Breast epithelium (tissue), 4 donors: ENCODE results near the gene PPP1R1B. TPM values are rescaled to one million over a fixed set of nuclear protein-coding genes. Genes with fewer than 3 reads are reported as not detected.

Source experiments
- DNase-seq, 2 donors: peaks; one replicate each; pipeline ENCODE4 v3.0.0-alpha.2; 2019; ENCODE audit warnings: low spot score in 2 of 2
- H3K27ac ChIP-seq, 2 donors: fragments of 200-600 bp; sonication (generic) in 1 of 2; one replicate each; pipeline ENCODE4 v1.5.1; 2016 to 2019; ENCODE audit warnings: mild to moderate bottlenecking in 1 of 2
- H3K27me3 ChIP-seq, 2 donors: fragments of 200-600 bp; sonication (generic) in 1 of 2; one replicate each; pipeline versions ENCODE4 v1.5.1 to v1.6.0; 2017 to 2019; ENCODE audit warnings: control low read depth in 1 of 2, mild to moderate bottlenecking in 1 of 2
- H3K36me3 ChIP-seq: fragments of 200-600 bp; one replicate; pipeline ENCODE4 v1.5.1; 2019
- H3K4me1 ChIP-seq, 2 donors: fragments of 200-600 bp; sonication (generic); one replicate each; pipeline ENCODE4 v1.5.1; 2016 to 2019; ENCODE audit warnings: control low read depth in 1 of 2
- H3K4me3 ChIP-seq, 3 donors: fragments of 200-600 bp; sonication (generic); 1 replicate in 2 of 3; 2 replicates in 1 of 3; pipeline ENCODE4 v1.5.1; 2016 to 2019; ENCODE audit warnings: mild to moderate bottlenecking in 3 of 3, moderate library complexity in 2 of 3
- H3K9me3 ChIP-seq, 2 donors: fragments of 200-600 bp; sonication (generic) in 1 of 2; one replicate each; pipeline ENCODE4 v1.5.1; 2016 to 2019; ENCODE audit warnings: control low read depth in 1 of 2
- POLR2A ChIP-seq: fragments of 450-650 bp; IDR thresholded peaks from one replicate; pipeline ENCODE4 v1.6.1; 2016; ENCODE audit warnings: antibody characterized with exemption, mild to moderate bottlenecking, moderate library complexity
- POLR2AphosphoS5 ChIP-seq, 3 donors: sonication (generic); formaldehyde crosslinking; IDR thresholded peaks; one replicate each; pipeline ENCODE4 v1.6.1; 2017; ENCODE audit warnings: antibody characterized with exemption in 3 of 3
- intact Hi-C: fragments of 100-400 bp; cut with DNase I; formaldehyde crosslinking; loops from one replicate; pipeline ENCODE4 v1.15.1; 2023; ENCODE audit warnings: low total_unique reads
- total RNA-seq, 3 donors: library from RNA; depleted of rRNA; stranded (reverse); fragments of >200 nt; gene quantifications; one replicate each; pipeline ENCODE4 v1.1.0, GENCODE V29; 2016
- TF ChIP-seq, protein P1 (sequence below), 3 donors: fragments of 450-650 bp; IDR thresholded peaks; one replicate each; pipeline ENCODE4 v1.5.1; 2016 to 2017; ENCODE audit warnings: antibody characterized with exemption in 3 of 3, mild to moderate bottlenecking in 3 of 3, moderate library complexity in 3 of 3

The PPP1R1B gene
- total RNA-seq, 3 donors from 2014 or later: 22.6 to 71.3 (median 67.5) TPM

DNA sequence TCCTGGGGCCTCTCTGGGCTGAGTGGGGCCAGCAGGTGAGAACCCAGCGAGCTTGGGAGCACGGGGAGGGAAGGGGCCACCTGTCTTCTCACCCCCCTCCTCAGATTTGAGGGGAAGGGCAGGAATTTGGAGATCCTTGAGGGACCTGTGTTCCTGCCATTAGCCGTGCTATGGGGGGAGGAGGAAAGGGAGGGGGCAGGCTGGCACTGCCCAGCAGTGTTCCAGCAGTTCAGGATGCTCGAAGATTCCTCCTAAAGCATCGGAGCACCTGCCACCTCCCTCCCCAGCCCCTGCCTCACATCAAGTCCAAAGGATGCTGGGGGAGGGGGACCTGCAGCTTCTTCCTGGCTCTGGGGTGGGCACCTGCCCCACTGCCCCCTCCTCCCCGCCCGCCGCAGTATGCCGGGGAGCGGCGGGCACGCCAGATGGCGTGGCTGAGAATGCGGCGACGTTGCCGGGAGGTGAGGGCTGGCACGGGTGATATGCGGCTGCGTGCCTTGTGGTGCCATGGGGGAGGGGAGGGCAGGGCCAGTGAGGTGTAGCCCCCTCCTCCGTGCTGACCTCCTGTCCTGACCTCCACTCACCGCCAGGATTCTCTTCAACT, 14.4 kb upstream of the PPP1R1B start:
- Histone ChIP-seq H3K27me3 (peaks cover 6 to 29% of the 10 kb centered on the region in 2 donors), H3K9me3 (no peaks in the 10 kb centered on the region), H3K36me3 (no peaks in the 10 kb centered on the region), H3K27ac (no peak overlapping the region), H3K4me1 (peaks cover 0 to 1% of the 10 kb centered on the region in 2 donors), H3K4me3 (no peak overlapping the region)
- TF ChIP-seq POLR2A: no peak
- no peak for TF ChIP-seq POLR2AphosphoS5 (IDR thresholded peaks at IDR 0.05)
- TF ChIP-seq, protein P1, sequence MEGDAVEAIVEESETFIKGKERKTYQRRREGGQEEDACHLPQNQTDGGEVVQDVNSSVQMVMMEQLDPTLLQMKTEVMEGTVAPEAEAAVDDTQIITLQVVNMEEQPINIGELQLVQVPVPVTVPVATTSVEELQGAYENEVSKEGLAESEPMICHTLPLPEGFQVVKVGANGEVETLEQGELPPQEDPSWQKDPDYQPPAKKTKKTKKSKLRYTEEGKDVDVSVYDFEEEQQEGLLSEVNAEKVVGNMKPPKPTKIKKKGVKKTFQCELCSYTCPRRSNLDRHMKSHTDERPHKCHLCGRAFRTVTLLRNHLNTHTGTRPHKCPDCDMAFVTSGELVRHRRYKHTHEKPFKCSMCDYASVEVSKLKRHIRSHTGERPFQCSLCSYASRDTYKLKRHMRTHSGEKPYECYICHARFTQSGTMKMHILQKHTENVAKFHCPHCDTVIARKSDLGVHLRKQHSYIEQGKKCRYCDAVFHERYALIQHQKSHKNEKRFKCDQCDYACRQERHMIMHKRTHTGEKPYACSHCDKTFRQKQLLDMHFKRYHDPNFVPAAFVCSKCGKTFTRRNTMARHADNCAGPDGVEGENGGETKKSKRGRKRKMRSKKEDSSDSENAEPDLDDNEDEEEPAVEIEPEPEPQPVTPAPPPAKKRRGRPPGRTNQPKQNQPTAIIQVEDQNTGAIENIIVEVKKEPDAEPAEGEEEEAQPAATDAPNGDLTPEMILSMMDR (IDR thresholded peaks at IDR 0.05): no peak
- DNase-seq: no peak
- intact Hi-C loops: no loop called here

DNA sequence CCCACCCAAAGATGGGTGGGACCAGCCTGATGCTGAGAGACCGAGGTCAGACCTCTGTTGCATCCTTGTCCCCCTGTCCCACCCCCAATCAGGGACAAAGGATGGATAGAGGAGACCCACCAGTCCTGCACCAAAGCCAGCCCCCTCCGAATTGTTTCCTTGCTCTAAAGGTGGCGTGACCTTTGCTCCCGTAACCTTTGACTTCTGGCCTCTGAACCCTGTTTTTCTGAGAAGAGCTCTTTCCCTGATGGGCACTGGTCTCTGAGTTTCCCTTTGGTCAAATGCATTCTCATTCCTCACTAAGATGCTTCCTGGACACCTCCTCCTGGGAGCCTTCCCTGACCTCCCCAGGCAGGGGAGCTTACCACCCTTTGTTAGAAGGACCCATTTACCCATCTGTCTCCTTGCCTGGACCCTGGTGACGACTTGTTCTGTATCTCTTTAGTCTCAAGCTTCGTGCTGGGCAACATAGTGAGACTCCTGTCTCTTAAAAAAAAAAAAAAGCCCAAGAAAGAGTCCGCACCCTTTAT, 13.8 kb upstream of the PPP1R1B start:
- no peak for DNase-seq
- peaks cover 6 to 23% of the 10 kb centered on the region in 2 donors for H3K27me3 ChIP-seq
- H3K36me3 ChIP-seq: no peaks in the 10 kb centered on the region
- H3K27ac ChIP-seq: no peak overlapping the region
- no peaks in the 10 kb centered on the region for H3K9me3 ChIP-seq
- intact Hi-C loops: no loop called here
- H3K4me3 ChIP-seq: no peak overlapping the region
- TF ChIP-seq, protein P1 (IDR thresholded peaks at IDR 0.05): no peak
- TF ChIP-seq POLR2A (no peak), POLR2AphosphoS5 (IDR thresholded peaks at IDR 0.05) (no peak)
- no peaks in the 10 kb centered on the region for H3K4me1 ChIP-seq

DNA sequence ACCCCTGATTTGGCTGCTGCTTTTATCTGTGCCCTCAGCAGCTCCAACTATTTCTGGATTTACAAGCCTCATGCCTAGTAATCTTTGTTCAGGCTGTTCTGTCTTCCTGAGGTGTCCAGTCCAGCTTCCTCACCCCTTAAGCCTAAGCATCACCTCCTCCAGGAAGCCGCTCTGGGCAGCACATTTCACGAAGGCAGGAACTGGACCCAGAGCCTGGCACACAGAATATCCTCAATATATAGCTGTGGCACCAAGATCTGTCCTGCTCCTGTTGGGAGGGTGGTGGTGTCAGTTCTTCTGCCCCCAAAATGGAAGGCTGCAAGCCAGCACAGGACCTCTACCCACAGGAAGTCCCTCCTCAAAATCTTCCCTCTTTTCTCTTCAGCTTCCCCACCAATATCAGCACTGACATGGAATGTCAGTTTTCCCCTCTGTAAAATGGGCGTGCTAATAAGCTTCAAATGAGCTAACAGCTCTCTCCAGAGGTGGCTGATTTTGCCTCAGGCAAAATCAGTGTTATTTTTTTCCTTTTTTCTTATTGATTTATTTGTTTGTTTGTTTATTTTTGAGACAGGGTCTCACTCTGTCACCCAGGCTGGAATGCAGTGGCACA, 12.1 kb upstream of the PPP1R1B start:
- intact Hi-C loops: no loop called here

DNA sequence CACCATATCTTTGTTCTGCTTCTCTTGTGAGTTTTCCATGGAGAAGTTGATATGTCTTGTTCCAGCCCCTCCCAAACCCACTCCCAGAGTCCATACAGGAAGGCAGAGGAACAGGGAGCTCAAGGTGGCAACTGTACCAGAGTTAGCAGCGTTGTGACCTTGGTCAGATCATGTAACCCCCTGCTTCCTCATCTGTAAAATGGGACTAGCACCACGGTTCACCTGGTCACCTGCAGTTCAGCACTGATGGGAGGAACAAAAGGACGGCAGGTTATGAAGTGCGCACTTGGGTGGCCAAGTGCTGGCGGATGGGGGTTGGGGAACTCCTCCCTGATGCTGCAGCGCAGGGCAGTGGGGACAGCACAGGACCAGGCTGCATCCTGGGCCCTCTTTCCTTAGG, 11.3 kb upstream of the PPP1R1B start:
- no peaks in the 10 kb centered on the region for H3K9me3 ChIP-seq
- H3K27ac ChIP-seq: no peak overlapping the region
- H3K4me1 ChIP-seq: no peaks in the 10 kb centered on the region
- H3K4me3 ChIP-seq: no peak overlapping the region
- intact Hi-C loops: no loop called here
- TF ChIP-seq POLR2A: no peak
- TF ChIP-seq, protein P1 (IDR thresholded peaks at IDR 0.05): no peak
- TF ChIP-seq POLR2AphosphoS5 (IDR thresholded peaks at IDR 0.05): no peak
- H3K27me3 ChIP-seq: peaks cover 0 to 6% of the 10 kb centered on the region in 2 donors
- no peaks in the 10 kb centered on the region for H3K36me3 ChIP-seq
- DNase-seq: no peak

More for the DNA sequence above, 12.1 kb upstream of the PPP1R1B start:
- Histone ChIP-seq H3K27me3 (peaks cover 0 to 7% of the 10 kb centered on the region in 2 donors), H3K4me3 (no peak overlapping the region), H3K36me3 (no peaks in the 10 kb centered on the region), H3K9me3 (no peaks in the 10 kb centered on the region), H3K4me1 (no peaks in the 10 kb centered on the region), H3K27ac (no peak overlapping the region)
- TF ChIP-seq, protein P1 (IDR thresholded peaks at IDR 0.05): no peak
- no peak for TF ChIP-seq POLR2AphosphoS5 (IDR thresholded peaks at IDR 0.05)
- TF ChIP-seq POLR2A: no peak
- DNase-seq: no peak

DNA sequence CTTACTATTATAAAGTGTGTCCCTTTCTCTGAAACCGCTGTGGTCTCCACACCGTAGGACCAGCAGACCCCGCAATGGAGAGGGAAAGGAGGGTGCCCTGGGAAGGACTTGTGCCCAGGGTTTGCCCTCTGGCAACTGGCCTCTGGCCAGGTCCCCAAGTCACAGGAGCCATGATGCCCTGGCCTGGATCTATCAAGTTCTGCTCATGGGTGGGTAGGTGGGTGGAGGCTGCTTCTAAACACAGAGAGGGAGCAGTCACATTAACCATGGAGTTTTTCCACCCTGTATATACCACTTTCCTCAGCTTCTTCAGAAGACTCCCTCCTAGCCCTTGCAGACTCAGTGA, 9.7 kb upstream of the PPP1R1B start:
- Histone ChIP-seq H3K9me3 (no peaks in the 10 kb centered on the region), H3K4me1 (peaks cover 0 to under 1% of the 10 kb centered on the region in 2 donors), H3K36me3 (no peaks in the 10 kb centered on the region), H3K27ac (no peak overlapping the region), H3K27me3 (peaks cover 0 to 6% of the 10 kb centered on the region in 2 donors), H3K4me3 (peak overlapping the region in 1 of 3 donors; percentile 64)
- no peak for DNase-seq
- TF ChIP-seq, protein P1 (IDR thresholded peaks at IDR 0.05): no peak
- TF ChIP-seq POLR2A (no peak), POLR2AphosphoS5 (IDR thresholded peaks at IDR 0.05) (no peak)
- intact Hi-C loops: no loop called here
